ENCODE data around the gene YPEL2. TPM values are rescaled to one million over a fixed set of nuclear protein-coding genes. Genes with fewer than 3 reads are reported as not detected.

YPEL2 gene
- polyA plus RNA-seq, 2 of the 4 experiments (the other 2 are of a cell fraction): 5.4 to 8.2 TPM

DNA sequence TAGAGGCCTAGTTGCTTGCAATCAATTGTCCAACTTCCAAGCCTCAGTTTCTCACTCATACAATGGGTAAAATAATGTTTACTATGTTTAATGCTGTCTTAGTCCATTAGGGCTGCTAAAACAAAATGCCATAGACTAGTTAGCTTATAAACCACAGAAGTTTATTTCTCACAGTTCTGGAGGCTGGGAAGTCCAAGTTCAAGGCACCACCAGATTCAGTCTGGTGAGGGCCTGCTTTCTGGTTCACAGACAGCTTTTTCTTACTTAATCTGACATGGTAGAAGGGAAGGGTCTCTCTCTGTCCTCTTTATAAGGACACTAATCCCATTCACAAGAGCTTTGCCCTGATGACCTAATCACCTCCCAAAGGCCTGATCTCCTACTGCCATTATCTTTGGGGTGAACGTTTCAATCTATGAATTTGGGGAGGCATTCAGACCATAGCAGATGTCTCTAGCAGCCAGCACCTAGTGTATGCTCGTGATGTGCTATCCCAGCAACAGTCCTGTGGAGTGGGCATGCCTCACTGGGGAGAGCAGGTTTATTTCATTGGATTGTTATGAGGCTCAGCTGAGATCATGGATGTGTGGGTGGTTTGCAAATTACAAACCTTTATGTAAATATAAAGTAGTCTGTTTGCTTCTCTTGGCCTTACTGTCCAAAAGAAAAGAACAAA is 25.2 kb downstream of the YPEL2 start:
- no peak overlapping the region for H3K27ac ChIP-seq
- CTCF ChIA-PET: interaction anchor here (1.1 to 2.0 kb wide), 6 partner anchors 9 to 85 kb away, joined by 3 to 8 read pairs (median 4); no protein-coding TSS in a partner anchor
- TF ChIP-seq NFE2L2 (conservative IDR thresholded peaks at IDR 0.05; ENCODE audit: low read length): no peak
- TF ChIP-seq CHD2 (IDR thresholded peaks at IDR 0.05; ENCODE audit: low read length, partially characterized antibody): no peak
- TF ChIP-seq, protein P1, sequence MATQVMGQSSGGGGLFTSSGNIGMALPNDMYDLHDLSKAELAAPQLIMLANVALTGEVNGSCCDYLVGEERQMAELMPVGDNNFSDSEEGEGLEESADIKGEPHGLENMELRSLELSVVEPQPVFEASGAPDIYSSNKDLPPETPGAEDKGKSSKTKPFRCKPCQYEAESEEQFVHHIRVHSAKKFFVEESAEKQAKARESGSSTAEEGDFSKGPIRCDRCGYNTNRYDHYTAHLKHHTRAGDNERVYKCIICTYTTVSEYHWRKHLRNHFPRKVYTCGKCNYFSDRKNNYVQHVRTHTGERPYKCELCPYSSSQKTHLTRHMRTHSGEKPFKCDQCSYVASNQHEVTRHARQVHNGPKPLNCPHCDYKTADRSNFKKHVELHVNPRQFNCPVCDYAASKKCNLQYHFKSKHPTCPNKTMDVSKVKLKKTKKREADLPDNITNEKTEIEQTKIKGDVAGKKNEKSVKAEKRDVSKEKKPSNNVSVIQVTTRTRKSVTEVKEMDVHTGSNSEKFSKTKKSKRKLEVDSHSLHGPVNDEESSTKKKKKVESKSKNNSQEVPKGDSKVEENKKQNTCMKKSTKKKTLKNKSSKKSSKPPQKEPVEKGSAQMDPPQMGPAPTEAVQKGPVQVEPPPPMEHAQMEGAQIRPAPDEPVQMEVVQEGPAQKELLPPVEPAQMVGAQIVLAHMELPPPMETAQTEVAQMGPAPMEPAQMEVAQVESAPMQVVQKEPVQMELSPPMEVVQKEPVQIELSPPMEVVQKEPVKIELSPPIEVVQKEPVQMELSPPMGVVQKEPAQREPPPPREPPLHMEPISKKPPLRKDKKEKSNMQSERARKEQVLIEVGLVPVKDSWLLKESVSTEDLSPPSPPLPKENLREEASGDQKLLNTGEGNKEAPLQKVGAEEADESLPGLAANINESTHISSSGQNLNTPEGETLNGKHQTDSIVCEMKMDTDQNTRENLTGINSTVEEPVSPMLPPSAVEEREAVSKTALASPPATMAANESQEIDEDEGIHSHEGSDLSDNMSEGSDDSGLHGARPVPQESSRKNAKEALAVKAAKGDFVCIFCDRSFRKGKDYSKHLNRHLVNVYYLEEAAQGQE (IDR thresholded peaks at IDR 0.05): no peak
- TF ChIP-seq EHF (CRISPR knock-in tag; IDR thresholded peaks at IDR 0.05): no peak
- no peak for TF ChIP-seq CBX2 (IDR thresholded peaks at IDR 0.05; ENCODE audit: borderline replicate concordance, low read depth)
- TF ChIP-seq, protein P2, sequence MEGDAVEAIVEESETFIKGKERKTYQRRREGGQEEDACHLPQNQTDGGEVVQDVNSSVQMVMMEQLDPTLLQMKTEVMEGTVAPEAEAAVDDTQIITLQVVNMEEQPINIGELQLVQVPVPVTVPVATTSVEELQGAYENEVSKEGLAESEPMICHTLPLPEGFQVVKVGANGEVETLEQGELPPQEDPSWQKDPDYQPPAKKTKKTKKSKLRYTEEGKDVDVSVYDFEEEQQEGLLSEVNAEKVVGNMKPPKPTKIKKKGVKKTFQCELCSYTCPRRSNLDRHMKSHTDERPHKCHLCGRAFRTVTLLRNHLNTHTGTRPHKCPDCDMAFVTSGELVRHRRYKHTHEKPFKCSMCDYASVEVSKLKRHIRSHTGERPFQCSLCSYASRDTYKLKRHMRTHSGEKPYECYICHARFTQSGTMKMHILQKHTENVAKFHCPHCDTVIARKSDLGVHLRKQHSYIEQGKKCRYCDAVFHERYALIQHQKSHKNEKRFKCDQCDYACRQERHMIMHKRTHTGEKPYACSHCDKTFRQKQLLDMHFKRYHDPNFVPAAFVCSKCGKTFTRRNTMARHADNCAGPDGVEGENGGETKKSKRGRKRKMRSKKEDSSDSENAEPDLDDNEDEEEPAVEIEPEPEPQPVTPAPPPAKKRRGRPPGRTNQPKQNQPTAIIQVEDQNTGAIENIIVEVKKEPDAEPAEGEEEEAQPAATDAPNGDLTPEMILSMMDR (IDR thresholded peaks at IDR 0.05): no peak
- TF ChIP-seq, protein P3, sequence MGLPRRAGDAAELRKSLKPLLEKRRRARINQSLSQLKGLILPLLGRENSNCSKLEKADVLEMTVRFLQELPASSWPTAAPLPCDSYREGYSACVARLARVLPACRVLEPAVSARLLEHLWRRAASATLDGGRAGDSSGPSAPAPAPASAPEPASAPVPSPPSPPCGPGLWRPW (IDR thresholded peaks at IDR 0.05): no peak
- TF ChIP-seq JUN (IDR thresholded peaks at IDR 0.05): no peak
- TF ChIP-seq CHD4 (IDR thresholded peaks at IDR 0.05; ENCODE audit: borderline replicate concordance): no peak
- TF ChIP-seq, protein P4, sequence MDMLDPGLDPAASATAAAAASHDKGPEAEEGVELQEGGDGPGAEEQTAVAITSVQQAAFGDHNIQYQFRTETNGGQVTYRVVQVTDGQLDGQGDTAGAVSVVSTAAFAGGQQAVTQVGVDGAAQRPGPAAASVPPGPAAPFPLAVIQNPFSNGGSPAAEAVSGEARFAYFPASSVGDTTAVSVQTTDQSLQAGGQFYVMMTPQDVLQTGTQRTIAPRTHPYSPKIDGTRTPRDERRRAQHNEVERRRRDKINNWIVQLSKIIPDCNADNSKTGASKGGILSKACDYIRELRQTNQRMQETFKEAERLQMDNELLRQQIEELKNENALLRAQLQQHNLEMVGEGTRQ (IDR thresholded peaks at IDR 0.05): no peak
- TF ChIP-seq NPAS2 (CRISPR knock-in tag; IDR thresholded peaks at IDR 0.05; ENCODE audit: borderline replicate concordance): no peak
- FAIRE-seq (no peak), ATAC-seq (no peak), DNase-seq (ENCODE audit: low read depth in 1 of 2, low spot score in 1 of 2) (no peak)
- no peak overlapping the region for H3K4me2 ChIP-seq
- WGBS (ENCODE audit: missing lambda C conversion rate): 43% methylated on average over 2 of the region's 2 CpGs
- peaks cover 8% of the 10 kb centered on the region; the same call in 2 of the 3 replicates for H3K4me1 ChIP-seq
- POLR2A ChIA-PET: no interaction called here
- no peaks in the 10 kb centered on the region for H3K9me3 ChIP-seq
- H3K4me3 ChIP-seq: no peak overlapping the region

DNA sequence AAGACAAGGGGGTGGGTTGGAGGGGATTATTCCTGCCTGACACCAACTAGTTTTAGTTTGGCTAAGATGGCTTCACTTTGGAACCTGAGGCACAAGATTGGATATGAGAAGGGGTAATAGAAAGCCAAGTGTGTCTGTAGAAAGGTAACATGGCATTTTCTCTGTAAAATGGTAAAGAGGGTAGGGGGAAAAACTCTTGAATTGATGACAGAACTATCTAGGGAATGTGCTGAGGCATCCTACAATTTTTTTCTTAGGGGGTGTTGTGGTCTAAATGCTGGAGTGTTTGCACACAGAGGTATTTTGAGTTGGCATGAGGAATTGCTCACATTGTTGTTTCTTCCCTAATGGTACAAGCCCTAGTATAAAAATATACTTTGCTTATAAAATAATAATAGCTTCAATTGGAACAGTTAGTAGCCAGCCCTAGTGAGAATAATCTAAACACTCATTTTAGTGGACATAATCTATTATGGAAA is 25.8 kb downstream of the YPEL2 start:
- peaks cover 14% of the 10 kb centered on the region for H3K4me1 ChIP-seq
- no peak overlapping the region for H3K4me3 ChIP-seq
- DNase-seq (ENCODE audit: low read depth in 1 of 2, low spot score in 1 of 2) (no peak), ATAC-seq (no peak), FAIRE-seq (no peak)
- ChIA-PET POLR2A (no interaction called here), CTCF (interaction anchor here (1.2 to 1.3 kb wide), 3 partner anchors 19 to 85 kb away, joined by 3 to 5 read pairs (median 4); no protein-coding TSS in a partner anchor)
- no peak overlapping the region for H3K27ac ChIP-seq
- TF ChIP-seq, protein P5, sequence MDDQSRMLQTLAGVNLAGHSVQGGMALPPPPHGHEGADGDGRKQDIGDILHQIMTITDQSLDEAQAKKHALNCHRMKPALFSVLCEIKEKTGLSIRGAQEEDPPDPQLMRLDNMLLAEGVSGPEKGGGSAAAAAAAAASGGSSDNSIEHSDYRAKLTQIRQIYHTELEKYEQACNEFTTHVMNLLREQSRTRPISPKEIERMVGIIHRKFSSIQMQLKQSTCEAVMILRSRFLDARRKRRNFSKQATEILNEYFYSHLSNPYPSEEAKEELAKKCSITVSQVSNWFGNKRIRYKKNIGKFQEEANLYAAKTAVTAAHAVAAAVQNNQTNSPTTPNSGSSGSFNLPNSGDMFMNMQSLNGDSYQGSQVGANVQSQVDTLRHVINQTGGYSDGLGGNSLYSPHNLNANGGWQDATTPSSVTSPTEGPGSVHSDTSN (IDR thresholded peaks at IDR 0.05): no peak
- TF ChIP-seq, protein P6, sequence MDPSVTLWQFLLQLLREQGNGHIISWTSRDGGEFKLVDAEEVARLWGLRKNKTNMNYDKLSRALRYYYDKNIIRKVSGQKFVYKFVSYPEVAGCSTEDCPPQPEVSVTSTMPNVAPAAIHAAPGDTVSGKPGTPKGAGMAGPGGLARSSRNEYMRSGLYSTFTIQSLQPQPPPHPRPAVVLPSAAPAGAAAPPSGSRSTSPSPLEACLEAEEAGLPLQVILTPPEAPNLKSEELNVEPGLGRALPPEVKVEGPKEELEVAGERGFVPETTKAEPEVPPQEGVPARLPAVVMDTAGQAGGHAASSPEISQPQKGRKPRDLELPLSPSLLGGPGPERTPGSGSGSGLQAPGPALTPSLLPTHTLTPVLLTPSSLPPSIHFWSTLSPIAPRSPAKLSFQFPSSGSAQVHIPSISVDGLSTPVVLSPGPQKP (IDR thresholded peaks at IDR 0.05; ENCODE audit: low read depth, low read length): no peak
- TF ChIP-seq CBX8 (IDR thresholded peaks at IDR 0.05) (no peak), EHMT2 (IDR thresholded peaks at IDR 0.05; ENCODE audit: low read depth) (no peak), PHF8 (IDR thresholded peaks at IDR 0.05; ENCODE audit: borderline replicate concordance, low read depth) (no peak), SMC3 (IDR thresholded peaks at IDR 0.05) (no peak)
- TF ChIP-seq, protein P3 (IDR thresholded peaks at IDR 0.05): no peak
- TF ChIP-seq, protein P7, sequence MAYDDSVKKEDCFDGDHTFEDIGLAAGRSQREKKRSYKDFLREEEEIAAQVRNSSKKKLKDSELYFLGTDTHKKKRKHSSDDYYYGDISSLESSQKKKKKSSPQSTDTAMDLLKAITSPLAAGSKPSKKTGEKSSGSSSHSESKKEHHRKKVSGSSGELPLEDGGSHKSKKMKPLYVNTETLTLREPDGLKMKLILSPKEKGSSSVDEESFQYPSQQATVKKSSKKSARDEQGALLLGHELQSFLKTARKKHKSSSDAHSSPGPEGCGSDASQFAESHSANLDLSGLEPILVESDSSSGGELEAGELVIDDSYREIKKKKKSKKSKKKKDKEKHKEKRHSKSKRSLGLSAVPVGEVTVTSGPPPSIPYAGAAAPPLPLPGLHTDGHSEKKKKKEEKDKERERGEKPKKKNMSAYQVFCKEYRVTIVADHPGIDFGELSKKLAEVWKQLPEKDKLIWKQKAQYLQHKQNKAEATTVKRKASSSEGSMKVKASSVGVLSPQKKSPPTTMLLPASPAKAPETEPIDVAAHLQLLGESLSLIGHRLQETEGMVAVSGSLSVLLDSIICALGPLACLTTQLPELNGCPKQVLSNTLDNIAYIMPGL (CRISPR knock-in tag; IDR thresholded peaks at IDR 0.05; ENCODE audit: borderline replicate concordance): no peak
- no peak overlapping the region for H3K4me2 ChIP-seq
- no peaks in the 10 kb centered on the region for H3K9me3 ChIP-seq

All from A549 (cell line).